HL-60 (cell line): ENCODE results near the gene TNPO1.
A peak's percentile ranks its signal among the peaks of the same experiment; 100 is the strongest.

Source experiments
- CTCF ChIP-seq: IDR thresholded peaks from one replicate; pipeline ENCODE4 v1.5.1; 2011; ENCODE audit warnings: low read length, control low read depth, inconsistent platforms; ENCODE audit not compliant: insufficient read depth
- GABPA ChIP-seq: IDR thresholded peaks from 2 replicates; pipeline ENCODE4 v1.6.1; 2012; ENCODE audit warnings: low read depth
- POLR2AphosphoS5 ChIP-seq: IDR thresholded peaks from 2 replicates; pipeline ENCODE4 v1.6.1; 2012; ENCODE audit warnings: low read depth
- REST ChIP-seq: IDR thresholded peaks from 2 replicates; pipeline ENCODE4 v1.6.1; 2012; ENCODE audit warnings: low read depth; ENCODE audit not compliant: insufficient replicate concordance
- SPI1 ChIP-seq: IDR thresholded peaks from 2 replicates; pipeline ENCODE4 v1.6.1; 2012; ENCODE audit warnings: low read depth, mild to moderate bottlenecking, borderline replicate concordance

GRCh38 chr5:72818866-72819534 lies 2.5 kb downstream of the TNPO1 start:
- TF ChIP-seq CTCF: peak; percentile 9
- no peak for TF ChIP-seq POLR2AphosphoS5
- TF ChIP-seq REST: no peak
- no peak for TF ChIP-seq GABPA
- no peak for TF ChIP-seq SPI1
